Stomach (tissue), 9 donors: ENCODE data around the gene RAB3C. TPM values are rescaled to one million over a fixed set of nuclear protein-coding genes. Genes with fewer than 3 reads are reported as not detected.

Experiments
- DNase-seq, 2 donors: peaks; one replicate each; pipeline versions ENCODE4 v3.0.0 to v3.0.0-alpha.2; 2013 to 2019
- H3K27ac ChIP-seq, 5 donors: fragments of 200-600 bp in 4 of 5; sonication (generic) in 4 of 5; one replicate each; pipeline ENCODE4 v1.5.1; 2013 to 2019; ENCODE audit warnings: mild to moderate bottlenecking in 1 of 5, moderate library complexity in 1 of 5
- H3K27me3 ChIP-seq, 3 donors: fragments of 200-600 bp; sonication (generic); one replicate each; pipeline ENCODE4 v1.5.1; 2017 to 2019; ENCODE audit warnings: mixed run types in 1 of 3
- H3K36me3 ChIP-seq, 4 donors: fragments of 200-600 bp; sonication (generic); 1 replicate in 3 of 4; 2 replicates in 1 of 4; pipeline ENCODE4 v1.5.1; 2016 to 2019
- H3K4me1 ChIP-seq, 4 donors: fragments of 200-600 bp; sonication (generic); one replicate each; pipeline ENCODE4 v1.5.1; 2016 to 2019
- H3K4me3 ChIP-seq, 4 donors: fragments of 200-600 bp; sonication (generic) in 3 of 4; one replicate each; pipeline ENCODE4 v1.5.1; 2016 to 2019; ENCODE audit warnings: mild to moderate bottlenecking in 1 of 4
- H3K9me3 ChIP-seq, 4 donors: fragments of 200-600 bp; sonication (generic); one replicate each; pipeline ENCODE4 v1.5.1; 2016 to 2019
- EP300 ChIP-seq: sonication (generic); formaldehyde crosslinking; IDR thresholded peaks from one replicate; pipeline ENCODE4 v1.6.1; 2017; ENCODE audit warnings: antibody characterized with exemption
- POLR2A ChIP-seq, 4 donors: fragments of 450-650 bp; IDR thresholded peaks; one replicate each; pipeline ENCODE4 v1.6.1; 2016; ENCODE audit warnings: antibody characterized with exemption in 4 of 4, control low read depth in 2 of 4, mild to moderate bottlenecking in 1 of 4, moderate library complexity in 1 of 4
- POLR2AphosphoS5 ChIP-seq, 3 donors: sonication (generic); formaldehyde crosslinking; IDR thresholded peaks; one replicate each; pipeline ENCODE4 v1.6.1; 2016; ENCODE audit warnings: antibody characterized with exemption in 3 of 3
- WGBS, 5 donors: extraction: QIAGEN DNeasy Blood & Tissue Kit in 3 of 5; methylation state at CpG; one replicate each; pipeline versions ENCODE4 v1.1.5 to v1.1.7; 2013 to 2018; 5-methylcytosine and 5-hydroxymethylcytosine counted together
- intact Hi-C: fragments of 100-400 bp; cut with DNase I; formaldehyde crosslinking; loops from one replicate; pipeline ENCODE4 v1.15.1; 2023; ENCODE audit warnings: low total_unique reads
- polyA plus RNA-seq, 3 donors: library from polyadenylated mRNA; stranded (reverse); fragments of 200-250 nt; gene quantifications; one replicate each; pipeline ENCODE4 v1.2.3, GENCODE V29; 2013
- total RNA-seq, 5 donors: library from RNA; depleted of rRNA; stranded (reverse); fragments of >200 nt; gene quantifications; one replicate each; pipeline versions ENCODE4 v1.1.0 to v1.2.3, GENCODE V29; 2014 to 2016
- TF ChIP-seq, protein P1 (sequence below), 7 experiments: fragments of 450-650 bp in 4 of 7; fragments of 200-600 bp in 3 of 7; sonication (generic) in 3 of 7; IDR thresholded peaks; one replicate each; pipeline ENCODE4 v1.5.1; 2016 to 2019; ENCODE audit warnings: antibody characterized with exemption in 7 of 7, control low read depth in 2 of 7, mild to moderate bottlenecking in 1 of 7
- donor health status: healthy with polysubstance abuse.
- donor health status: Bipolar disorder and iron deficiency.
- donor health status: healthy.

Gene RAB3C
- total and polyA plus RNA-seq, 8 donors: 0.31 to 7.9 (median 2.2) TPM; not detected in 3

DNA sequence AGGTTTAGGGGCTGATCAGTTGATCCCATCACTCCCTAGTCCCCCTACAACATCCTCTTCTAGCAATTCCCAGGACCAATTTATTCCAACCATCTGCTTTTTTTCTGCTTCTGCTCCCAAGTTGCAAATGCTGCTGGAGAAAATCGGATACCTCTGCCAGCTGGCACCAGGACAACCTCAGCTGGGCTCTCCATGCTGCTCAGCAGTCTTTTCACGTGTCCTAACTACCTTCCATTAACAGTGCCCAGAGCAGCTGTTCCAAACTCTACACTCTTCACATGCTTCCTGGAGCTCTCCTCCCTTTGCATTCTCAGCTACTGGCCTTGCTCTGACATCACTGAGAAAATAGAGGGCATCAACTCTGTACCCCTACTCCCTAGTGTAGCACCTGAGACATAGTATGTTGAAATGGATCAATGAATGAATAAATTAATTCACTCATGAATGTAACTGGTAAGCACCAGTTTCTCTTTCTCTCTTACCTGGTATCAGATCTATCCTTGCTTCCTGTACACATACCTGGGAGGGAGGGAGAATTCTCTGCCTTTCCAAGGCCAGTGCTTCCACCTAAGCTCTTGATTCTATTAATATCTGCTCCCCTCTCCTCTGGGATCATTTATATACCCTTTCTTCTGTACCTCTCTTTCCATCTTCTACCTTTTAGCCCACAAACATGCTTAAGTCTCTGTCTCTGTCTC lies 191.0 kb downstream of the RAB3C start:
- Histone ChIP-seq H3K27ac (no peak overlapping the region), H3K4me1 (peaks cover 0 to 14% (median 6%) of the 10 kb centered on the region in 4 donors), H3K9me3 (no peaks in the 10 kb centered on the region), H3K4me3 (no peak overlapping the region), H3K27me3 (no peaks in the 10 kb centered on the region), H3K36me3 (no peaks in the 10 kb centered on the region)
- no peak for TF ChIP-seq EP300
- no peak for TF ChIP-seq POLR2AphosphoS5 (IDR thresholded peaks at IDR 0.05)
- TF ChIP-seq, protein P1, sequence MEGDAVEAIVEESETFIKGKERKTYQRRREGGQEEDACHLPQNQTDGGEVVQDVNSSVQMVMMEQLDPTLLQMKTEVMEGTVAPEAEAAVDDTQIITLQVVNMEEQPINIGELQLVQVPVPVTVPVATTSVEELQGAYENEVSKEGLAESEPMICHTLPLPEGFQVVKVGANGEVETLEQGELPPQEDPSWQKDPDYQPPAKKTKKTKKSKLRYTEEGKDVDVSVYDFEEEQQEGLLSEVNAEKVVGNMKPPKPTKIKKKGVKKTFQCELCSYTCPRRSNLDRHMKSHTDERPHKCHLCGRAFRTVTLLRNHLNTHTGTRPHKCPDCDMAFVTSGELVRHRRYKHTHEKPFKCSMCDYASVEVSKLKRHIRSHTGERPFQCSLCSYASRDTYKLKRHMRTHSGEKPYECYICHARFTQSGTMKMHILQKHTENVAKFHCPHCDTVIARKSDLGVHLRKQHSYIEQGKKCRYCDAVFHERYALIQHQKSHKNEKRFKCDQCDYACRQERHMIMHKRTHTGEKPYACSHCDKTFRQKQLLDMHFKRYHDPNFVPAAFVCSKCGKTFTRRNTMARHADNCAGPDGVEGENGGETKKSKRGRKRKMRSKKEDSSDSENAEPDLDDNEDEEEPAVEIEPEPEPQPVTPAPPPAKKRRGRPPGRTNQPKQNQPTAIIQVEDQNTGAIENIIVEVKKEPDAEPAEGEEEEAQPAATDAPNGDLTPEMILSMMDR (IDR thresholded peaks at IDR 0.05): no peak
- TF ChIP-seq POLR2A (IDR thresholded peaks at IDR 0.05): no peak
- intact Hi-C loops: no loop called here
- peak; percentile 69 to 82 for DNase-seq
- WGBS, 5 donors: 13 to 19% (median 17%) methylated on average over 2 of the region's 2 CpGs

DNA sequence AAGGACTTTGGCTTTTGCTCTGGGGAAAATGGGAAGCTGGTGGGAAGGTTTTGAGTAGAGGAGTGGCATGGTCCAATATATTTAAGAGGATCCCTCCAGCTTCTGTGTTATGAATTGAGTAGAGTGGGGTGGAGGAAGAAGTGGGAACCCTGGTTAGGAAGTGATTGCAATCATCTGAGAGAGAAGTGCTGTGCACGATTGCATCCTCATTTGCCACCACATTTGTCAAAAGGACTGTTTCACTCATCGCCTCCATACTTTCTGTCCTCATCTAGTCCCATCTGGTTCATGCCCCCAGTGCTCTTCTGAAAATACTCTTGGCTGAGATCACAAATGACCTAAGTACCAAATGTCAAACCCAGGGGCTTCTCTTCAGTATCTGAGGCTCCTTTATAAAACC lies 192.1 kb downstream of the RAB3C start:
- DNase-seq: no peak
- no peak overlapping the region for H3K27ac ChIP-seq
- TF ChIP-seq EP300 (no peak), POLR2A (IDR thresholded peaks at IDR 0.05) (no peak), POLR2AphosphoS5 (IDR thresholded peaks at IDR 0.05) (no peak)
- TF ChIP-seq, protein P1 (IDR thresholded peaks at IDR 0.05): no peak
- no peaks in the 10 kb centered on the region for H3K36me3 ChIP-seq
- H3K27me3 ChIP-seq: no peaks in the 10 kb centered on the region
- no peaks in the 10 kb centered on the region for H3K9me3 ChIP-seq
- intact Hi-C loops: no loop called here
- peaks cover 0 to 14% (median 6%) of the 10 kb centered on the region in 4 donors for H3K4me1 ChIP-seq
- H3K4me3 ChIP-seq: no peak overlapping the region
- 69 to 94% (median 88%) methylated on average over 2 of the region's 2 CpGs for WGBS, 5 donors

DNA sequence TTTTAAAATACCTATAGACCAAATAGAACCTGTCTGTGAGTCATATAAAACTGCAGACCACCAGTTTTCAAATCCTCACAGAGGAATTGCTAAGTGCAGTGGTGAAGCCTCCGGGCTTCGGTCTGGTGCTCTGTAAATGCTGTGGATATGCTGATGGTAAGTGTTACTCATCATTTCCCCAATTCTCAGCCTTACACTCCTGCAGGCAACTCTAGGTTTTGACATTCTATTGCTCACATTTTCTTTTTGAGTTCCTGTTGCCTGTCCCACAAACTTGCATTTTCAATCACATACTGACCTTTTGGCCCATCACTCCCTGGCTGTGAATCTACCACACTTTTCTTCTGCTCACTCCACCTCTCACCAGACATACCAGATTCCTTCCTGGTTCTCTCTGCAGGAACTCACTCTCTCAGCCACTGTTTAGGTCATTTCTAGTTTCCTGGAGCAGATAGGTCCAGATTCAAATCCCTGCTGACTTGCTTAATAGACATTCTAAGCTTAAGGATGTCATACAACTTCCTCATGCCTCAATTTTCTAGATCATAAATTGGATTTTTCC lies 192.9 kb downstream of the RAB3C start:
- Histone ChIP-seq H3K4me1 (peaks cover 0 to 14% (median 6%) of the 10 kb centered on the region in 4 donors), H3K36me3 (no peaks in the 10 kb centered on the region), H3K9me3 (no peaks in the 10 kb centered on the region), H3K4me3 (no peak overlapping the region), H3K27ac (no peak overlapping the region), H3K27me3 (no peaks in the 10 kb centered on the region)
- TF ChIP-seq EP300: no peak
- TF ChIP-seq, protein P1 (IDR thresholded peaks at IDR 0.05): peak in 1 of 7 experiments; percentile 7
- DNase-seq: no peak
- WGBS, 5 donors: 71 to 96% (median 85%) methylated on average over 2 of the region's 2 CpGs
- intact Hi-C loops: no loop called here

DNA sequence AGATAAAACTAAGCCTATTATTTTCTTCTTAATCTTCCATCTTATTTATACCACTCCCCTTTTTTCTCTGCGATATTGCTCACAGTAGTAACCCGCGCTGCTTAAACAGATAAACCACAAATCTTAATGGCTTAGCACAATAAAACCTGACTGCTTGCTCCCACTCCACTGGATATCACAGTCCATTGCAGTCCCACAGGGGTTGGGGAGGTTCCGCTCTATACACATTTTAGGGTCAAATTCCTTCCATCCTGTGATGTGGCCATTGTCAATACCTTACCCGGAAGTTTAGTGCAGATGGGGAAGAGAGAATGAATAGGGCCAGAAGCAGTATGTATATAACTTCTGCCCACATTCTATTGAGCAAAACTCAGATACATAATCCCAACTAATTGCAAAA lies 193.7 kb downstream of the RAB3C start:
- 70 to 85% (median 77%) methylated on average over 5 of the region's 5 CpGs for WGBS, 5 donors

More for the DNA sequence above, 193.7 kb downstream of the RAB3C start:
- Histone ChIP-seq H3K4me3 (no peak overlapping the region), H3K27ac (no peak overlapping the region), H3K4me1 (peaks cover 0 to 14% (median 6%) of the 10 kb centered on the region in 4 donors), H3K36me3 (no peaks in the 10 kb centered on the region), H3K9me3 (no peaks in the 10 kb centered on the region), H3K27me3 (no peaks in the 10 kb centered on the region)
- TF ChIP-seq, protein P1 (IDR thresholded peaks at IDR 0.05): no peak
- TF ChIP-seq POLR2AphosphoS5 (IDR thresholded peaks at IDR 0.05) (no peak), EP300 (no peak), POLR2A (IDR thresholded peaks at IDR 0.05) (no peak)
- DNase-seq: no peak
- intact Hi-C loops: no loop called here
